SK-N-SH (cell line): ENCODE measurements around the gene RBMX. TPM values are rescaled to one million over a fixed set of nuclear protein-coding genes. Genes with fewer than 3 reads are reported as not detected.

Experiments used
- CTCF ChIA-PET: fragments of 300-600, 350-600 bp; formaldehyde crosslinking; extraction: SDS; loops from one replicate; lab custom pipeline; 2021; lab: Yijun Ruan, JAX
- POLR2A ChIA-PET: fragments of 350-600 bp; sonication (Branson Sonifier 250); formaldehyde crosslinking; extraction: SDS; loops from one replicate; lab custom pipeline; 2020; ENCODE audit warnings: antibody characterized with exemption, inconsistent platforms; lab: Yijun Ruan, JAX
- DNase-seq: peaks from one replicate; pipeline ENCODE4 v3.0.0; 2012
- H2AFZ ChIP-seq: fragments of 200-600 bp; sonication (generic); 2 replicates; pipeline ENCODE4 v1.8.1; 2016; ENCODE audit warnings: antibody characterized with exemption, mild to moderate bottlenecking, low read depth
- H3F3A ChIP-seq: fragments of 200-600 bp; sonication (generic); replicated peaks from 2 replicates; pipeline ENCODE3; 2016; ENCODE audit warnings: antibody characterized with exemption, mild to moderate bottlenecking; ENCODE audit not compliant: insufficient read depth
- H3K27ac ChIP-seq, 2 experiments: fragments of 200-500 bp in 1 of 2; fragments of 200-600 bp in 1 of 2; sonication (Bioruptor generic) in 1 of 2; sonication (generic), shearing (Covaris generic) in 1 of 2; 2 replicates each; pipeline versions ENCODE4 v1.5.1 to v1.6.1; 2014 to 2016; ENCODE audit warnings: low read depth in 2 of 2, inconsistent platforms in 1 of 2, low read length in 1 of 2, mild to moderate bottlenecking in 1 of 2, mixed read lengths in 1 of 2
- H3K27me3 ChIP-seq: fragments of 200-600 bp; sonication (generic), shearing (Covaris generic); 2 replicates; pipeline ENCODE4 v1.6.1; 2016; ENCODE audit warnings: mixed run types; ENCODE audit not compliant: insufficient read depth
- H3K36me3 ChIP-seq, 2 experiments: fragments of 200-500 bp in 1 of 2; fragments of 200-600 bp in 1 of 2; sonication (Bioruptor generic) in 1 of 2; sonication (generic) in 1 of 2; replicated peaks in 1 of 2; 2 replicates each; pipeline versions ENCODE3 to v1.5.1; 2014 to 2016; ENCODE audit warnings: low read length in 1 of 2, mild to moderate bottlenecking in 1 of 2; ENCODE audit not compliant: insufficient read depth in 2 of 2, control insufficient read depth in 1 of 2
- H3K4me1 ChIP-seq, 2 experiments: fragments of 200-500 bp in 1 of 2; fragments of 200-600 bp in 1 of 2; sonication (Bioruptor generic) in 1 of 2; sonication (generic), shearing (Covaris generic) in 1 of 2; 2 replicates each; pipeline versions ENCODE4 v1.5.1 to v1.6.1; 2014 to 2016; ENCODE audit warnings: low read depth in 1 of 2, low read length in 1 of 2, mixed run types in 1 of 2; ENCODE audit not compliant: insufficient read depth in 2 of 2, control insufficient read depth in 1 of 2
- H3K4me2 ChIP-seq: fragments of 200-600 bp; sonication (generic), shearing (Covaris generic); 2 replicates; pipeline ENCODE4 v1.6.1; 2017; ENCODE audit warnings: mixed run types
- H3K4me3 ChIP-seq, 2 experiments: fragments of 200-500 bp in 1 of 2; fragments of 200-600 bp in 1 of 2; sonication (Bioruptor generic) in 1 of 2; sonication (generic), shearing (Covaris generic) in 1 of 2; 2 replicates each; pipeline versions ENCODE4 v1.5.1 to v1.8.1; 2014 to 2016; ENCODE audit warnings: low read depth in 2 of 2, inconsistent platforms in 1 of 2, low read length in 1 of 2, mild to moderate bottlenecking in 1 of 2, mixed read lengths in 1 of 2, moderate library complexity in 1 of 2
- H3K79me2 ChIP-seq: fragments of 200-600 bp; sonication (generic); 2 replicates; pipeline ENCODE4 v1.8.1; 2017; ENCODE audit warnings: mild to moderate bottlenecking; ENCODE audit not compliant: insufficient read depth
- H3K9ac ChIP-seq: fragments of 200-600 bp; sonication (generic); 2 replicates; pipeline ENCODE4 v1.6.1; 2017; ENCODE audit warnings: mixed run types
- H3K9me2 ChIP-seq: fragments of 200-600 bp; sonication (generic); 2 replicates; pipeline ENCODE4 v1.6.1; 2017; ENCODE audit warnings: mixed run types
- H3K9me3 ChIP-seq: fragments of 200-600 bp; sonication (generic); 2 replicates; pipeline ENCODE4 v1.6.1; 2017; ENCODE audit warnings: mixed run types, mild to moderate bottlenecking, moderate library complexity
- H4K20me1 ChIP-seq: fragments of 200-600 bp; sonication (generic); 2 replicates; pipeline ENCODE4 v1.6.1; 2017; ENCODE audit warnings: mild to moderate bottlenecking, mixed run types; ENCODE audit not compliant: insufficient read depth
- CHD2 ChIP-seq: fragments of 150-350 bp; IDR thresholded peaks from 2 replicates; pipeline ENCODE4 v1.6.1; 2018; ENCODE audit warnings: low read length; ENCODE audit not compliant: partially characterized antibody
- CTCF ChIP-seq: fragments of 200-600 bp; sonication (generic); IDR thresholded peaks from 2 replicates; pipeline ENCODE4 v1.6.1; 2017; ENCODE audit warnings: antibody characterized with exemption, mild to moderate bottlenecking, moderate library complexity
- ELF1 ChIP-seq: IDR thresholded peaks from 2 replicates; pipeline ENCODE4 v1.4.0; 2012
- FOSL2 ChIP-seq: IDR thresholded peaks from 2 replicates; pipeline ENCODE4 v1.4.0; 2012; ENCODE audit warnings: low read depth, mild to moderate bottlenecking, moderate library complexity, borderline replicate concordance
- FOXJ3 ChIP-seq: sonication (generic); formaldehyde crosslinking; IDR thresholded peaks from 2 replicates; pipeline ENCODE4 v1.5.1; 2020; ENCODE audit warnings: mild to moderate bottlenecking, missing genetic modification reagents
- GABPA ChIP-seq: IDR thresholded peaks from 2 replicates; pipeline ENCODE4 v1.4.0; 2012; ENCODE audit warnings: low read depth, mild to moderate bottlenecking
- JUND ChIP-seq: IDR thresholded peaks from 2 replicates; pipeline ENCODE4 v1.4.0; 2012
- MAX ChIP-seq: IDR thresholded peaks from 2 replicates; pipeline ENCODE4 v1.4.0; 2012; ENCODE audit warnings: low read depth
- MXI1 ChIP-seq: IDR thresholded peaks from 2 replicates; pipeline ENCODE4 v1.6.1; 2012; ENCODE audit warnings: mild to moderate bottlenecking, low read depth, low read length, improper control_type of control experiment
- NFIC ChIP-seq: IDR thresholded peaks from 2 replicates; pipeline ENCODE4 v1.4.0; 2012; ENCODE audit warnings: borderline replicate concordance
- POLR2AphosphoS5 ChIP-seq: IDR thresholded peaks from 2 replicates; pipeline ENCODE4 v1.6.1; 2012; ENCODE audit warnings: low read depth, low read length
- RAD21 ChIP-seq: IDR thresholded peaks from 2 replicates; pipeline ENCODE4 v1.6.1; 2012; ENCODE audit warnings: mild to moderate bottlenecking, low read length
- SIN3A ChIP-seq: IDR thresholded peaks from 2 replicates; pipeline ENCODE4 v1.6.1; 2012; ENCODE audit warnings: low read depth, mild to moderate bottlenecking, low read length, moderate library complexity, borderline replicate concordance
- SMC3 ChIP-seq: IDR thresholded peaks from 2 replicates; pipeline ENCODE4 v1.6.1; 2012; ENCODE audit warnings: low read depth, low read length, improper control_type of control experiment
- TAF1 ChIP-seq: IDR thresholded peaks from 2 replicates; pipeline ENCODE4 v1.6.1; 2012; ENCODE audit warnings: low read depth, mild to moderate bottlenecking, low read length, moderate library complexity, borderline replicate concordance
- TCF12 ChIP-seq: IDR thresholded peaks from 2 replicates; pipeline ENCODE4 v1.4.0; 2012
- YY1 ChIP-seq: IDR thresholded peaks from 2 replicates; pipeline ENCODE4 v1.4.0; 2012; ENCODE audit warnings: low read depth, mild to moderate bottlenecking
- WGBS: methylation state at CpG from one replicate; pipeline ENCODE4 v1.1.6; 2017; ENCODE audit warnings: low lambda C conversion rate; 5-methylcytosine and 5-hydroxymethylcytosine counted together
- polyA plus RNA-seq, 3 experiments: library from polyadenylated mRNA; depleted of rRNA; stranded (reverse); fragments of >200 nt; gene quantifications; 2 replicates each; pipeline ENCODE4 v1.2.3, GENCODE V29; 2012
- TF ChIP-seq, protein P1 (sequence below): IDR thresholded peaks from 2 replicates; pipeline ENCODE4 v1.6.1; 2012; ENCODE audit warnings: mild to moderate bottlenecking, low read depth, low read length, moderate library complexity
- TF ChIP-seq, protein P2 (sequence below): IDR thresholded peaks from 2 replicates; pipeline ENCODE4 v1.4.0; 2012; ENCODE audit warnings: low read depth, borderline replicate concordance

The RBMX gene
- polyA plus RNA-seq, 1 of the 3 experiments (the other 2 are of a cell fraction): 131 TPM

- TF ChIP-seq MAX (no peak), RAD21 (no peak), CTCF (no peak), YY1 (no peak), JUND (no peak), SMC3 (no peak), POLR2AphosphoS5 (no peak)
- TF ChIP-seq, protein P1, sequence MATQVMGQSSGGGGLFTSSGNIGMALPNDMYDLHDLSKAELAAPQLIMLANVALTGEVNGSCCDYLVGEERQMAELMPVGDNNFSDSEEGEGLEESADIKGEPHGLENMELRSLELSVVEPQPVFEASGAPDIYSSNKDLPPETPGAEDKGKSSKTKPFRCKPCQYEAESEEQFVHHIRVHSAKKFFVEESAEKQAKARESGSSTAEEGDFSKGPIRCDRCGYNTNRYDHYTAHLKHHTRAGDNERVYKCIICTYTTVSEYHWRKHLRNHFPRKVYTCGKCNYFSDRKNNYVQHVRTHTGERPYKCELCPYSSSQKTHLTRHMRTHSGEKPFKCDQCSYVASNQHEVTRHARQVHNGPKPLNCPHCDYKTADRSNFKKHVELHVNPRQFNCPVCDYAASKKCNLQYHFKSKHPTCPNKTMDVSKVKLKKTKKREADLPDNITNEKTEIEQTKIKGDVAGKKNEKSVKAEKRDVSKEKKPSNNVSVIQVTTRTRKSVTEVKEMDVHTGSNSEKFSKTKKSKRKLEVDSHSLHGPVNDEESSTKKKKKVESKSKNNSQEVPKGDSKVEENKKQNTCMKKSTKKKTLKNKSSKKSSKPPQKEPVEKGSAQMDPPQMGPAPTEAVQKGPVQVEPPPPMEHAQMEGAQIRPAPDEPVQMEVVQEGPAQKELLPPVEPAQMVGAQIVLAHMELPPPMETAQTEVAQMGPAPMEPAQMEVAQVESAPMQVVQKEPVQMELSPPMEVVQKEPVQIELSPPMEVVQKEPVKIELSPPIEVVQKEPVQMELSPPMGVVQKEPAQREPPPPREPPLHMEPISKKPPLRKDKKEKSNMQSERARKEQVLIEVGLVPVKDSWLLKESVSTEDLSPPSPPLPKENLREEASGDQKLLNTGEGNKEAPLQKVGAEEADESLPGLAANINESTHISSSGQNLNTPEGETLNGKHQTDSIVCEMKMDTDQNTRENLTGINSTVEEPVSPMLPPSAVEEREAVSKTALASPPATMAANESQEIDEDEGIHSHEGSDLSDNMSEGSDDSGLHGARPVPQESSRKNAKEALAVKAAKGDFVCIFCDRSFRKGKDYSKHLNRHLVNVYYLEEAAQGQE: no peak
- ChIA-PET POLR2A (no interaction called here), CTCF (no interaction called here)
- H3K4me3 ChIP-seq: no peak overlapping the region
- H3K79me2 ChIP-seq: no peaks in the 10 kb centered on the region
- H3K4me1 ChIP-seq: no peaks in the 10 kb centered on the region
- H3K36me3 ChIP-seq: no peaks in the 10 kb centered on the region
- DNase-seq: no peak
- no peak overlapping the region for H3K27ac ChIP-seq
- H3K4me2 ChIP-seq: no peak overlapping the region
- H2AFZ ChIP-seq: no peak overlapping the region
- H4K20me1 ChIP-seq: no peaks in the 10 kb centered on the region
- H3K9me2 ChIP-seq: no peaks in the 10 kb centered on the region
- no peaks in the 10 kb centered on the region for H3F3A ChIP-seq
- H3K9me3 ChIP-seq: no peaks in the 10 kb centered on the region
- no peak overlapping the region for H3K9ac ChIP-seq
- no peaks in the 10 kb centered on the region for H3K27me3 ChIP-seq
- WGBS: 56% methylated on average over 5 of the region's 5 CpGs
Observed at GRCh38 chrX:136829413-136829812, 51.1 kb downstream of the RBMX start.

DNA sequence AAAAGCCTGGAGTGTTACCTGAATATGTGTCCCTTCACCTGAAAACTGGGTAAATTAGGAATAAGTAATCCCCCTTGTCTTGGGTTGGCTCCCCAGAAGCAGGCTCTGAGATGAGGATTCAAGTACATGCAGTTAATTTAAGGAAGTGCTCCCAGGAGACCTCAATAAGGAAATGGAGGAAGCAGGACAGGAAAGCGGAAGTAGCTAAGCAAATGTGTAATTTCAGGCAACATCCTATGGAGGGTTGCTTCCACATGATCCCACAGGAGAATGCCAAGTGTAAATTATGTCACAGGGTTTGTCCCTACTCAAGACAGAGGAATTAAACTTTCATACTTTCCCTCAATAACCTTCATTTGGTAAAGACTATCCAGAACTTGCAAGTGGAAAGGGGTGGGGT is 51.7 kb downstream of the RBMX start:
- CTCF ChIA-PET: no interaction called here
- no peak overlapping the region for H3K4me3 ChIP-seq
- H3K4me2 ChIP-seq: no peak overlapping the region
- H3K79me2 ChIP-seq: no peaks in the 10 kb centered on the region
- 62% methylated on average over 1 of the region's 1 CpG for WGBS
- no peaks in the 10 kb centered on the region for H3F3A ChIP-seq
- DNase-seq: no peak
- H3K36me3 ChIP-seq: no peaks in the 10 kb centered on the region
- no peaks in the 10 kb centered on the region for H3K9me2 ChIP-seq
- no peaks in the 10 kb centered on the region for H3K4me1 ChIP-seq
- no peaks in the 10 kb centered on the region for H4K20me1 ChIP-seq
- no peak overlapping the region for H3K9ac ChIP-seq
- no peaks in the 10 kb centered on the region for H3K9me3 ChIP-seq
- POLR2A ChIA-PET: no interaction called here
- no peaks in the 10 kb centered on the region for H3K27me3 ChIP-seq
- no peak overlapping the region for H3K27ac ChIP-seq
- no peak overlapping the region for H2AFZ ChIP-seq
- TF ChIP-seq RAD21 (no peak), GABPA (no peak), FOXJ3 (CRISPR knock-in tag) (no peak), FOSL2 (no peak), MAX (no peak), MXI1 (no peak), ELF1 (no peak), YY1 (no peak), TCF12 (no peak), JUND (no peak), SIN3A (no peak), SMC3 (no peak), NFIC (no peak), CTCF (no peak), TAF1 (no peak), CHD2 (no peak)
- TF ChIP-seq, protein P2, sequence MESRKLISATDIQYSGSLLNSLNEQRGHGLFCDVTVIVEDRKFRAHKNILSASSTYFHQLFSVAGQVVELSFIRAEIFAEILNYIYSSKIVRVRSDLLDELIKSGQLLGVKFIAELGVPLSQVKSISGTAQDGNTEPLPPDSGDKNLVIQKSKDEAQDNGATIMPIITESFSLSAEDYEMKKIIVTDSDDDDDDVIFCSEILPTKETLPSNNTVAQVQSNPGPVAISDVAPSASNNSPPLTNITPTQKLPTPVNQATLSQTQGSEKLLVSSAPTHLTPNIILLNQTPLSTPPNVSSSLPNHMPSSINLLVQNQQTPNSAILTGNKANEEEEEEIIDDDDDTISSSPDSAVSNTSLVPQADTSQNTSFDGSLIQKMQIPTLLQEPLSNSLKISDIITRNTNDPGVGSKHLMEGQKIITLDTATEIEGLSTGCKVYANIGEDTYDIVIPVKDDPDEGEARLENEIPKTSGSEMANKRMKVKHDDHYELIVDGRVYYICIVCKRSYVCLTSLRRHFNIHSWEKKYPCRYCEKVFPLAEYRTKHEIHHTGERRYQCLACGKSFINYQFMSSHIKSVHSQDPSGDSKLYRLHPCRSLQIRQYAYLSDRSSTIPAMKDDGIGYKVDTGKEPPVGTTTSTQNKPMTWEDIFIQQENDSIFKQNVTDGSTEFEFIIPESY: no peak
